M059J (cell line): ENCODE results near the gene MAML3. TPM values are rescaled to one million over a fixed set of nuclear protein-coding genes. Genes with fewer than 3 reads are reported as not detected.
A peak's percentile ranks its signal among the peaks of the same experiment; 100 is the strongest.

ENCODE experiments used
- DNase-seq: peaks from one replicate; pipeline ENCODE4 v3.0.0-alpha.2; 2012; ENCODE audit warnings: low read depth
- total RNA-seq: library from RNA; depleted of rRNA; stranded (reverse); fragments of >200 nt; shearing (Covaris generic); gene quantifications from 2 replicates; pipeline ENCODE4 v1.2.3, GENCODE V29; 2014

MAML3 gene
- total RNA-seq, 1 experiment from 2014 or later, result 1.6 TPM

DNA sequence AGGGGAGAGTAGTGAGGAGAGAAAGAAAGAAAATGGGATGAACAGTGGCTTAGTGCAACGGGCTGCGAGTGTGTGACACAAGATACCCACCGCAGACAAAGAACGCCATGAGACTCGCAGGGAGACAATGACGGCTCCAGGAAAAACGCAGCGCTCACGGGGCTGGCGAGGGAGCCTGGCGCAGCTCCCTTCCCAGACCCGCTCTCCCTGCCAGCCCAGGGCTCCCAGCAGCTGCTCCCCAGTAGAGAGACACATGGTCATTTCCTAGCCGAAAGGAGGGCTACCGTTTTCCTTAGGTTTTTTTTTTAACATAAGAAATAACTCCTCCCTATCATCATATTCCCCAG, 149.5 kb downstream of the MAML3 start:
- peak; percentile 39 for DNase-seq

- DNase-seq, result no peak
Measured at GRCh38 chr4:140003876-140004548, 150.0 kb downstream of the MAML3 start.

DNA sequence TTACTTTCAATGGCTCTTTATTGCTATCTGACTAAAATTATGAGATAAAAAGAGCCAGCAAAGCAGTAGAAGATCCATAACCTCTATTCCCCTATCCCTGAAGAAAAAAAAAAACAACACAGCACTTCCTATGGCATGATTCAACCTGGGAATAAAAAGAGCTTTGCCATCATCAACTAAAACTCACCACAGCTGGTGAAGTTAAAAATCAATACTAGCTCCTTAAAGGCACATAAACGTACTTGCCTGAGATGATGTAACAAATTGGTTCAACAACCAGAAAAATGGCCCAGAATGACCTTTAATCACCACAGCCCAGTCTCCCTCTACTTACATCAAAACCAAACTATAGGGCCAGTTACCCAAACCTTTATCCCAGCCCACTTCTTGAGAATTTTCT, 153.8 kb downstream of the MAML3 start:
- no peak for DNase-seq

DNA sequence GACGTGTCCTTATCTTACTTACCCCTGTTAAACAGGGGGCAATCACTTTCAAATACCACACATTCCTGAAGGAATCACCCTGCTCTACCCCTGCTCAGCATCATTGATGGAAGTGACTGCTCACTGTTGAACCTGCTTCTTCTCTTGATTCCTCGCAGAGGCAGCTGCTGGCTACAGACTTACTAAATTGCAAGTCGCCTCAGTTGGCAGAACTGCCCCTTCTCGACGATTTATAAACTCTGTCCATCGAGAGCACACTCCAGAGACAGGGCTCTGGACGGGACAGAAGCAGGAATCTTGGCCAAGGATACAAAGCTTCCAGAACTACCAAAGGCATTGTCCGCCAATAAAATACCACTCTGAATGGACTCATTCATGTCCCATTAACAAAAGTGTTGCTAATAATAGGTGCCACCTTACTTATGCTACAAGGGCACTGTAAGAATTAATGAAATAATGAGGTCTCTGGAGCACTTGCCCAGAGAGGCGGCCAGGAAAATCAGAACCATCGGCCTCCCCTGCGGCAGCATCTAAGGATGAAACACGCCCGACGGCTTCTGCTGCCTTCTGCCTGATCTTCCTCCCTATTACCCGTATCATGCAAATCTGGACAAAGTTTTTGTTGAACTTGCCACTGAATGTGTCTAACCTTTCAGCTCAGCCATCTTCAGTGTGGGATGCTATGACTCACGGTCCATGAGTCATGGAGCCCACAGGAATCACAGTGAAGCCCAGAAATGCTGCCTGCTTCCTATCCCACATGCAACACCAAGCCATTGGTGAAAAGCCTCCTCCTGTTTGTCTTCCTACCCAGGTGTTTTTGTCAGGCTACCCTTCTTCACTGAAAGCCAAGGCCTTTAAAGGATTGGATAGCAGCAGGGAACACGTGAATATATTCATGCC, 164.9 kb downstream of the MAML3 start:
- DNase-seq, result peak; percentile 95

DNA sequence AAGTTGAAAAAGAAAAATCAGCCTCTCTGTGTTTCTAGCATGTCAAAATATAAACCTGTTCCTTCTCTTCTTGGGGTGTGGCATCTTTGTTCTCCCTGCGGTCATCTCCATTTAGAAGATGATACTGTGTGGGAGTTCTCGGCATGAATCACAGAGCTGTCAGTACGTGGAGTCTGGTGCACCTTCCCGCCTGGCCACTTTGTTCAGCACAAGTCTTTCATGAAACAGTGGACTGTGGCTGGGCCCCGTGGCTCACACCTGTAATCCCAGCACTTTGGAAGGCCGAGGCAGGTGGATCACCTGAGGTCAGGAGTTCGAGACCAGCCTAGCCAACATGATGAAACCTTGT, 166.5 kb downstream of the MAML3 start:
- DNase-seq, result no peak

GRCh38 chr4:139986689-139987501, 167.1 kb downstream of the MAML3 start:
- DNase-seq, result no peak

GRCh38 chr4:139986106-139986505, 167.9 kb downstream of the MAML3 start:
- no peak for DNase-seq

GRCh38 chr4:139985401-139985800, 168.6 kb downstream of the MAML3 start:
- DNase-seq, result no peak

DNA sequence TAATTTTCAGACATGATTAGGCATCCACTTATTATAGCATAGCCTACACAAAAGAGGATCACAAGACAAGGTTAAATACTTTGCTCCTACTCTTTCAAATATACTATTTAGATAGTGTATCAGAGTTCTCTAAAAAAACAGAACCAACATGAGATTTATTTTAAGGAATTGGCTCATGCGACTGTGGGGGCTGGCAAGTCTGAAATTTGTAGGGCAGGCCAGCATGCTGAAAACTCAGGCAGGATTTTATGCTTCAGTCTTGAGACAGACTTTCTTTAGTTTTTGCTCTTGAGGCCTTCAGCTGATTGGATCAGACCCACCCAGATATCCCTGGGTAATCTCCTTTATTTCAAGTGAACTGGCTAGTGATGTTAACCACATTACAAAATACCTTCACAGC, 169.5 kb downstream of the MAML3 start:
- no peak for DNase-seq

DNA sequence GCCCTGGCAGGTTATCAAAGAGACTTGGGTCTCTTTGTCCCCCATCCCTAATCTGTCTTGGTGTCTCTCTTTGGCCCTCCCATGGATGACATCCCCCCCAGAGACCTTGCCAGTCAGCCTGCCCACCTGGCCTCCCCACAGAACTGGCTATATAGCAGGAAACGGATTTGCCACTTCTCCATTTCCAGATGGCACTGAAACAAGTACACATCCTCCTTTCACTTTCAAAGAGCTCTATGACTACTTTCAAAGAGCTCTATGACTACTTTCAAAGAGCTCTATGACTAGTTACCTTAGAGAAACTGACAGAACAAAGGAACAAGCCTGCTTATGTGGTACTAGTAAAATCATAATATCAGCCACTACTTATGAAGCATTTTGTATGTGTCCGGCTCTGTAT, 175.3 kb downstream of the MAML3 start:
- no peak for DNase-seq

DNA sequence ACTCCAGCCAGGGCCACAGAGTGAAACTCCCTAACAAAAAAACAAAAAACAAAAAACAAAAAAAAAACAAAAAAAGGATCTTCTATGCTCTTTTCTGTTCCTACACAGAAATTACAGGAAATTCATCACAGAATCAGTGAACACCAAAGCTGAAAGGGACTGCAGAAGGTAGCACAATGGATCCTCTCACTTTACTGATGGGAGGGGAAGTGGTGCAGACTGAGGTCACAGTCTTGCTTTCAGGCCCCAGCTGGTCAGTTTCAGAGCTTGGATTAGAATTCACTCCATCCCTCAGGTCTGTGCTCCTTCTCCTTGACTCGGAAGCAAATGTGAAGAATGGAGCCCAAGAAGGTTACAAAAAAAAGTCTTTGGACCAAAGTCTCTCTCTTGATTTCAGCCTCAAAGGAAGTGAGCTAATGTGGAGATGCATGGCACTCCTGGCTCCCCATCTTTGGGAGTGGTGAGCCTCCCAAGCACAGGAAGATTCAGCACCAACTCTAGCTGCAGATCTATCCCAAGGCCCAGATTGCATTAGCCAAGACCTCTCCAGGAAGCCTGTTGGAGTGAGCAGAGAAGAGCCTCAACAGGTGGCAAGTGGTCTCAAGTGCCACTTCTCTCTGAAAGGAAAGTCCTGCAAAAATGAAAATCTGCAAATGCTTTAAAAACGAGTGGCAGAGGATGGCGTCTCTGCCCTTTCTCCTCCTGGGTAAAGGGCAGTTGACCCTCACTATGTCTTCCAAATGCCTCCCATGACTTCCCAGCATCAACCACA, 176.0 kb downstream of the MAML3 start:
- DNase-seq, result no peak

DNA sequence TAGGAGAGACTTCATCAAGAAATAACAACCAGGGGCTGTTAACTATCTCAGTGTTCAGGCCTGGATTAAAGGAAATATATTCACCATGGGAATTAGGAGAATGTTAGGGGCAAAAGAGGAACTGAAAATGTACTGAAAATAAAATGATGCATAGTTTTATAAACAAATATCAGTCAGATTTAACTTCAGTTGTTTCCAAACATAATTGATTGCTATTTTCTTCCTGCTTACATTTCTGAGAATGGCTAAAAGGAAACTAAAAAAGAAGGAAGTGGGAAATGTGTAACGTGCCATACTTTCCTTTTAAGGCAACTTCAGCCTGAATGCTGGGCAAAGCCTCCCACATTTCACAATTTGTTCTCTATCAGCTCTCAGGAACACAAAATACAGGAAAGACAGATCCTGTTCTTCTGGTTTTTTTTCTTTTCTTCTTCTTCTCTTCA, 178.1 kb downstream of the MAML3 start:
- no peak for DNase-seq

GRCh38 chr4:139973616-139974015, 180.4 kb downstream of the MAML3 start:
- DNase-seq, result no peak

GRCh38 chr4:139973015-139973414, 181.0 kb downstream of the MAML3 start:
- DNase-seq, result peak; percentile 80

- DNase-seq, result peak; percentile 39
Measured at GRCh38 chr4:139972305-139972704, 181.7 kb downstream of the MAML3 start.

- no peak for DNase-seq
Measured at GRCh38 chr4:139971111-139971510, 182.9 kb downstream of the MAML3 start.

GRCh38 chr4:139969635-139970266, 184.2 kb downstream of the MAML3 start:
- DNase-seq, result no peak

DNA sequence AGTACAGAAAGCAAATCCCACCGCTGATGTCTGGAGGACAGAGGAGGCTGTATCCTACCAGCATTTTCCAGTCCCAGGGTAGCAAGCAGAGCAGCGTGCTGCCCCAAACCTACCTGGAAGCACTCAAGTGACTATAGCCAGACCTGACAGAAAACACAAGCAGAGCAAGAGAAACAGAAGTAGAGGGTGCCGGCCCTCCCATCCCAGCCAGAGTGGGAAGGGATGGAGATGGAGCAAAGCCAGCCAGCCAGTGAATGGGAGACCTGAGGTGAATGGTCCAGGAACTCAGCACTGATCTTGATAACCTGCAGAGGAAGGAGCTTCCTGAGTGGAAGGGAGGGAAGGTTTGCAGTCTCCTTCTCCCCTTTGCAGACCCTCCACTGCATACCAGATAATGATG, 185.2 kb downstream of the MAML3 start:
- no peak for DNase-seq

DNA sequence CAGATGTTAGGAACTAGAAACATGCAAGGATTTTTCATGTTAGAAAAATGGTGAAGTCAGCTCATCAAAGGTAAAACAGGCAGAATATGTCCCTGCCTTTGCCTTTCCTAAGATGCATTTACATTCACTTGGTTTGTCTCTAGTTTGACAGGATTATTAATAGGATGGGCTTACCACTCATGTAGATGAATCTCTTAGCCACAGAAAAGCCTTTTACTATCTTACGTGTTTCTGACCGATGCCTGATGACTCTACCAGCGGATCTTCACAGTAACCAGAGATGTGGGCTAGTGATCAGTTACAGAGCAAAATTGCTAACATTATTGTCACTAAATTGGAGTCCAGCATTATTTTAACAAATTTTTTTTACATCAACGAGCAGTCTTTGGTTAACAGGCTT, 187.6 kb downstream of the MAML3 start:
- no peak for DNase-seq

- DNase-seq, result no peak
Measured at GRCh38 chr4:139965789-139966188, 188.2 kb downstream of the MAML3 start.

DNA sequence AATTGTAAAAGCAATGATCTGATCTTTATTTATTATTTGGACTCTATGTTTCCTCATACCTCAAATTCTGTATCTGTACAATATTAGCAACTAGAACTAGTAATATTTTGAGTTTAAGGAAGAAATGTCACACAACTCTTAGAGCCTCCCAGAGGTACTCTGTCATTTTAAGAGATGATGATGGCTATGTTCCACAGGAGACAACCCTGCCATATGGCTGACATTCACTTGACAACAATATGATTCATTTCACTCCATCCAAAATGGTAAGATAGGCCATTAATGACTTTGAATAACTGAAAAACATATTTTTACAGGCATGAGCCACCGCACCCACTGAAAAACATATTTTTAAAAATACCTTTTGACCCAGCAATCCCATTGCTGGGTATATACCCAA, 190.3 kb downstream of the MAML3 start:
- no peak for DNase-seq
